GM12891 (cell line): ENCODE measurements around the gene SUN5.

Experiments used
- PAX5 ChIP-seq: IDR thresholded peaks from 2 replicates; pipeline ENCODE4 v1.6.1; 2011; ENCODE audit warnings: low read length, moderate library complexity, mild to moderate bottlenecking; ENCODE audit not compliant: insufficient read depth, severe bottlenecking
- POLR2A ChIP-seq: IDR thresholded peaks from 2 replicates; pipeline ENCODE4 v1.6.1; 2011; ENCODE audit warnings: low read depth, low read length, control low read depth
- POLR2AphosphoS5 ChIP-seq: IDR thresholded peaks from 2 replicates; pipeline ENCODE4 v1.6.1; 2011; ENCODE audit warnings: low read depth, low read length, control low read depth
- POU2F2 ChIP-seq: IDR thresholded peaks from 2 replicates; pipeline ENCODE4 v1.6.1; 2011; ENCODE audit warnings: low read depth, mild to moderate bottlenecking, control low read depth, low read length, moderate library complexity
- TAF1 ChIP-seq: IDR thresholded peaks from 2 replicates; pipeline ENCODE4 v1.6.1; 2011; ENCODE audit warnings: low read depth, low read length, control low read depth

DNA sequence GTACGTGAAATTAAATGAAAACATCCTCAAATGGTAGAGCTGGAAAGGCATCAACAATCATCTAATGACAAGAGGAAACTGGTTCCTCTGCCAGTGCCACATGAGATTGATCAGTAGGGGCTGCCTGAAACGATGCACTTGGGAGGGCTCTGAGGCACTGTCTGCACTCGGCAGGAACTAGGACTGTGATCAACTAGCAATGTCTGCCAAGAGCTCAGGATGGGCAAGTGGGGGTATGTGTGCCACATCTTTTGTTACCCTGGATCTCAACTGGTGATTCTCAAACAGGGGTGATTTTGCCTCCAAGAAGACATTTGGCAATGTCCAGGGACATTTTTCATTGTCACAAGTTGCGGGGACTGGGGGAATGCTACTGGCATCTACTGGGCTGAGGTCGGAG, 29.1 kb upstream of the SUN5 start:
- TF ChIP-seq POLR2A (no peak), POLR2AphosphoS5 (no peak), POU2F2 (no peak), PAX5 (no peak), TAF1 (no peak)
